ENCODE results near the gene DCUN1D2. TPM values are rescaled to one million over a fixed set of nuclear protein-coding genes. Genes with fewer than 3 reads are reported as not detected.

Gene DCUN1D2
- total RNA-seq, 6 experiments from 2014 or later, result 6.1 to 11.7 (median 9.3) TPM

GRCh38 chr13:113520571-113520970 is 30.1 kb upstream of the DCUN1D2 start:
- intact Hi-C loops (cut with DNase I), result no loop called here
- H3K4me1 ChIP-seq, result no peaks in the 10 kb centered on the region
- no peak overlapping the region for H3K27ac ChIP-seq
- TF ChIP-seq CTCF (IDR thresholded peaks at IDR 0.05) (no peak), POLR2A (IDR thresholded peaks at IDR 0.05) (no peak)
- H3K36me3 ChIP-seq, result peaks cover 0 to 7% (median 0%) of the 10 kb centered on the region in 4 donors
- H3K4me3 ChIP-seq, result no peak overlapping the region
- WGBS (ENCODE audit: insufficient coverage, low coverage, low lambda C conversion rate, missing lambda C conversion rate), result 94% methylated on average over 16 of the region's 16 CpGs
- ATAC-seq, result no peak
- DNase-seq, result no peak
- H3K9me3 ChIP-seq, result no peaks in the 10 kb centered on the region
- no peaks in the 10 kb centered on the region for H3K27me3 ChIP-seq

- ATAC-seq (no peak), DNase-seq (no peak)
- Histone ChIP-seq H3K27me3 (no peaks in the 10 kb centered on the region), H3K4me3 (no peak overlapping the region), H3K4me1 (no peaks in the 10 kb centered on the region), H3K36me3 (peaks cover 0 to 2% (median 0%) of the 10 kb centered on the region in 4 donors), H3K9me3 (no peaks in the 10 kb centered on the region), H3K27ac (no peak overlapping the region)
- no peak for TF ChIP-seq POLR2A (IDR thresholded peaks at IDR 0.05)
- TF ChIP-seq CTCF (IDR thresholded peaks at IDR 0.05), result no peak
- no CpG with 5 or more reads among the region's 14 CpGs for WGBS (ENCODE audit: insufficient coverage, low coverage, low lambda C conversion rate, missing lambda C conversion rate)
- intact Hi-C loops (cut with DNase I), result no loop called here
Observed at GRCh38 chr13:113519556-113519955, 29.0 kb upstream of the DCUN1D2 start.

DNA sequence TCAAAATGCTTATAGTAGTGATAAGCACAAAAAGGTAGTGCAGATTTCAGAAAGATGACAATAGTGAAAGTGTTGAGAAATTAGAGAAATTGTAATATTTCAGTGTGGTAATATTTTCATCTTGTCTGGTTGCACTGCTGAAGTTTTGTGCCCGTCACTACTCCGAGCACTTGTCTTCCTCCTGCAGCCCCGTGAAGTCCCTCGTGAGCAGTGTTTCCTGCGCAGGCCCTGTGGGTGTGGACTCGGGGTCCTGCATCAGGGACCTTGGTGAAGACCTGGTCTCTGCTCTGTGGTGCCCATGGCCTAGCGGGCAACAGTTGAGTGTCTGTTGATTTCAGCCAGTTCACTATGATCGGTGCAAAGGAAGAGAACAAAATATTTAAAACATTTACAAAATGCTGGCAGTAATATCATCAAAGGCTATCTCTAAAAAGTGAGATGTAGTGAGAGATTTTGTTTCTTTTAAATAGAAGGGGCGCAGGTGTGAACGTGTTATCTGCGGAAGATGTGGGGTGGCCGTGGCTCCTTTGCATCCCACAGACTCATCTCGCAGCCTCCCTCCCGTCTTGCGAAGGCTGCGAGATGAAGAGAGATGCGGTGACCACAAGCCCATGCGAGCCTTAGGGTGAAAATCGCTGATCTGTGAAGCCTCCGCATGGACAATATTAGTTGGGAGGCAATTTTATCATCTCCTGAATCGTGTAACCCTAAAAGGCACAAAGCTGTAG is 27.7 kb upstream of the DCUN1D2 start:
- 95% methylated on average over 19 of the region's 21 CpGs for WGBS (ENCODE audit: insufficient coverage, low coverage, low lambda C conversion rate, missing lambda C conversion rate)
- DNase-seq, result no peak
- no peaks in the 10 kb centered on the region for H3K9me3 ChIP-seq
- no peaks in the 10 kb centered on the region for H3K27me3 ChIP-seq
- ATAC-seq, result no peak
- peaks cover 0 to 2% (median 0%) of the 10 kb centered on the region in 4 donors for H3K36me3 ChIP-seq
- no peak overlapping the region for H3K27ac ChIP-seq
- TF ChIP-seq CTCF (IDR thresholded peaks at IDR 0.05) (no peak), POLR2A (IDR thresholded peaks at IDR 0.05) (no peak)
- no peak overlapping the region for H3K4me3 ChIP-seq
- H3K4me1 ChIP-seq, result no peaks in the 10 kb centered on the region
- intact Hi-C loops (cut with DNase I), result no loop called here

GRCh38 chr13:113514847-113515246 is 24.3 kb upstream of the DCUN1D2 start:
- TF ChIP-seq CTCF (IDR thresholded peaks at IDR 0.05) (no peak), POLR2A (IDR thresholded peaks at IDR 0.05) (no peak)
- intact Hi-C loops (cut with DNase I), result no loop called here
- Histone ChIP-seq H3K36me3 (peaks cover 0 to 7% (median 3%) of the 10 kb centered on the region in 4 donors), H3K27ac (no peak overlapping the region), H3K4me1 (no peaks in the 10 kb centered on the region), H3K4me3 (no peak overlapping the region), H3K27me3 (no peaks in the 10 kb centered on the region), H3K9me3 (no peaks in the 10 kb centered on the region)
- ATAC-seq, result no peak
- no CpG with 5 or more reads among the region's 5 CpGs for WGBS (ENCODE audit: insufficient coverage, low coverage, low lambda C conversion rate, missing lambda C conversion rate)
- DNase-seq, result no peak

All from right lobe of liver (tissue), 6 donors.